SW 1271 (cell line): Measurements from ENCODE around the gene RER1.

ENCODE experiments used
- DNase-seq, 2 experiments: peaks; one replicate each; lab custom pipeline; 2025; lab: John Stamatoyannopoulos, UW

The RER1 gene, protein sequence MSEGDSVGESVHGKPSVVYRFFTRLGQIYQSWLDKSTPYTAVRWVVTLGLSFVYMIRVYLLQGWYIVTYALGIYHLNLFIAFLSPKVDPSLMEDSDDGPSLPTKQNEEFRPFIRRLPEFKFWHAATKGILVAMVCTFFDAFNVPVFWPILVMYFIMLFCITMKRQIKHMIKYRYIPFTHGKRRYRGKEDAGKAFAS

DNA sequence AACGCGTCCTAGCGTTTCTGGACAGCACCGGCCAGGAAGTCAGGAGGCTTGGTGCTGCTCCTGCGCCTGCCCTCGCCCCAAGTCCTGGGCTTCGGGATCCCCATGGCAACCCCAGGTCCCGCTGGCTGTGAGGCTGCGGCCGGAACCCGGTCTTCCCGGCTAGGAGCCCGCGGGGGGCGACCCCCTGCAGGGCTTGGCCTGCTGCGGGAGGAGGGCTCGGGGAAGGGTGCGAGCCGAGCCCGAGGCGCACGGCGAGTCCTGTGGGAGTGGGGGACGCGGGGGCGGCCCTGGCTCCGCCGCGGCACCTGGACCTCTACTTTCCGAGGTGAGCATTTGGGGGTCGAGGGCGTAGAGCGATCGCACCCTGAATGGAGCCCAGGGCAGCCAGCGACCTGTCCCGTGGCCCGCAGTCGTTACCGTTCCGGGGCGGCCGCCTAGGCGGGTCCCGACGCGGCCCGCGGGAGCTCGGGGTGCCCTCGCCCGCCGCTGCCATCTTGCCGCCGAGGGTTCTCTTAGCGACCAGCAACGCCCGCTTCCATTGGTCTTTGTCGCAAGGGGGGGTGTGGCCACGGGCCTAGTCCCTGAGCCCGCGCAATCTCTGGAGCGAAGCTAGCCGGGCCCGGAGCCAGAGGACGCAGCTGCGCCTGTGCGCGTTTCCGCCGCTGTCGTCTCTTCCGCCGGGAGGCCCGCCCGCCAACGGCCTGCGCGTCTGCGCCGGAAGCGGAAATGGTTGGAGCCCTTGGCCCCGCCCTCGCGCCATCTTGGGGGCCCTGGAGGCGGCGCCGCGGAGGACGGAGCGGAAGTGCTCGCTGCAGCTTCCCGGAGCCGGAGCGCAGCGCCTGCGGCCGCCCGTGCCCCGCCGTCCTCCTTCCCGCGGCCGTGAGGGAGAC lies at the start of gene RER1, which contains the start of gene MORN1:
Gene RER1 (plus strand): TSS at position 801 of the 890 bp plus-strand sequence. CDS start 3,950 bp downstream, outside the sequence.
Gene MORN1 (minus strand): TSS at position 514 of the 890 bp plus-strand sequence. CDS start 21 bp downstream, at position 493.
- peak; percentile 89 to 93 for DNase-seq

DNA sequence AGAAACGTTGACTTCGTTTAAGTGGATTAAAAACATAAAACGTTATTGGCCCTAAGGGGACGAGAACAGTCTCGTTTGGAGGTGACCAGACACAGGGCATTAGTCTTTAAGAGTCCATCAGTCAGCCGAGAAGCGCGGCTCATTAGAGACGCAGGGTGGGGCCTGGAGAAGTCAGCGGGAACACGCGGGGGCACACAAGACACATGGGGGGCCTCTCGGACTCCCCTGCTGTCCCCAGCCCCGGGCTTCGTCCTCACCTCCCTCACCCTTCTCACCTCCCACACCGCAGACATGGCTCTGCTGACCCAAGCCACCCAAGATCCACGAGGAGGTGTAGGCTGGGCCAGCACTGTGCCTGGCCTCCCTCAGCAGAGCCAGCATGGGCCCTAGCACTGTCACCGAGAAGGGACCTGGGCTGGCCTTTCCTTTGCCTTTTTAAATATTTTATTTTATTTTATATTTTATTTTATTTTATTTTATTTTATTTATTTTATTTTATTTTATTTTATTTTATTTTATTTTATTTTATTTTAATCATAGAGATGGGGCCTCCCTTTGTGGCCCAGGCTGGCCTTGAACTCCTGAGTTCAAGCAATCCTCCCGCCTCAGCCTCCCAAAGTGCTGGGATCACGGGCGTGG lies 49.1 kb upstream of the RER1 start:
- no peak for DNase-seq

DNA sequence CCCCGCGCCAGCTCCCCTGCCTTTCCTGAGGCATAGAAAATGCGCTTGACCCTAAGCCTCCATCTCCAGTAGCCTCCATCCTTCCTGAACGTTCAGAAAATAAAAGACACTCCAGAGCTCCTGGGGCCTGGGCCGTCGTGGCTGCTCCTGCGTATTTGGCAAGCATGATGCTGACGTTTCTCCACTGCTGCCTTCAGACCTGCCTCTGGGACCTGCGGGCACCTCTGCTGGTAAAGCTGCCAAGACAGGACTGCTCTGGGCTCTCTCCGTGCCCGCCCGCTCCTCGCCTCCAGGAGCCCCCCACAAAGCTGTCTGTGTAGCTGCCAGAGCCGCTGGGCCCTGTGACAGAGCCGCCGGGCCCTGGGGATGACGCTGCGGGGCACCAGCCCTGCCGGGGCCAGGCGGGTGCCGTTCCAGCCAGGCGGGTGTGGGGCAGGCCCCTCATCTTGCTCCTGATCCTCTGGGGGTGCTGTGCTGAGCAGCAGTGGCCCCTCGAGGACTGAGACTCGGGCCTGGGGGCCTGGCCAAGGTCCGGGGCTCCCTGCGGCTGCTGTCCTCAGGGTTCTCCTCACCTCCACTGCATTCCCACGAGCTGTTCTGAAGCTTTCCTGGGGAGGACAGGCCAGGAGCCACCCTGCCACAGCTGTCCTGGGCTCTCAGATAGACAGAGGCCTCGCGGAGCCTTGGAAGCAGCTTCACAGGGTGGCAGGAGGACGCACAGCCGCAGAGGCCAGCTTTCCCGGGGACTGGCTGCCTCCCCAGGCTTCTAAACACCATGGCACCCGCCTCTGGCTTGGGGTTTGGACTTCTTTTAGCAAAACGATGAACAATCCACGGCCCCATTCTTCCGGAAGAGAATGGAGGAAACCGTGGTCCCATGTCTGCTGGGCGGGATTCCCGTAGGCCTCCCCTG lies 48.4 kb upstream of the RER1 start:
- DNase-seq, result no peak

DNA sequence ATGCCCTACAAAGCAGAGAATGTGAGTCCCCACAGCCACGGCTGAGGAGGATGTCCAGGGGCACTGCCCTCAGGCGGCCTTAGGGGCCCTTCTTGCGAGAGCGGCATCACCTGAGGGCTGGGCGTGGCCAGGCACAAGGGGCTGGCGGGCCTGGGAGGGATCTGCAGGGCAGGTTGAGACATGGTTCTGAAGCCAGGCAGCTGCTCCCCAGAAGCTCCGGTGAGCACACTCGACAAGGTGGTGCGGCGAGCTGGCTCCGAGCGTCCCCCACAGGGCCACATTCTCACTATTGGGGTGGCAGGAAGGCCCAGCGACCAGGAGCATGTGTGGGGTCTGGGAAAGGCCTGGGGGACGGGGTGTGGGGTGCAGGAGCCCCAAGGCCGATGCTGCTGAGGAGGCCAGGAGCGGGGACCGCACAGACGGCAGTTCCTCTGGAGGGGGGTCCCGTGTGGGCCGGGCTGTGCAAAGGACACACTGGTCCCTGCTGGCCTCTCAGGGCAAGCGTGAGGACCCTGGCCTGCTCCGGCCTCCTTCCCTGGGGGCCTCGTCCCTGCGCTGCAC lies 47.4 kb upstream of the RER1 start:
- no peak for DNase-seq

DNA sequence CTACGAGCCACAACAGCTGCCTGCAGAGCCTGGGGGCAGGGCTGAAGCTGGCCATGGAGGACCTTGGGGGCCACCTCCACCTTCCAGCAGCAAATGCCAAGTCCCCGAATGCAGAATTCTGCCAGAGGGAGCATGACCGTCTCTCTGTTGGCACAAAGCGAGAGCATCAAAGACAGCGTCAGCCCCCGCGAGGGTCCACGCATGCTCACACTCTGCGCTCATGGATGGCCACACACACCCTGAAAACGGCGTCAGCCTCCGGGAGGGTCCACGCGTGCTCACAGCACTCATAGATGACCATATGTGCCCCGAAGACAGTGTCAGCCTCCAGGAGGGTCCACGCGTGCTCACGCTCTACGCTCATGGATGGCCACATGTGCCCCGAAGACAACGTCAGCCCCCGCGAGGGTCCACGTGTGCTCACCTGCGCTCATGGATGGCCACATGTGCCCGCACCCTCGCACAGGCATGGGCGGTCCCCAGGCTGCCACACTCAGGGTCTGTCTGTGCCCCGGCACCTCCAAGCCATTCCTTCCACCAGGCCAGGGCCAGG lies 46.8 kb upstream of the RER1 start:
- no peak for DNase-seq

DNA sequence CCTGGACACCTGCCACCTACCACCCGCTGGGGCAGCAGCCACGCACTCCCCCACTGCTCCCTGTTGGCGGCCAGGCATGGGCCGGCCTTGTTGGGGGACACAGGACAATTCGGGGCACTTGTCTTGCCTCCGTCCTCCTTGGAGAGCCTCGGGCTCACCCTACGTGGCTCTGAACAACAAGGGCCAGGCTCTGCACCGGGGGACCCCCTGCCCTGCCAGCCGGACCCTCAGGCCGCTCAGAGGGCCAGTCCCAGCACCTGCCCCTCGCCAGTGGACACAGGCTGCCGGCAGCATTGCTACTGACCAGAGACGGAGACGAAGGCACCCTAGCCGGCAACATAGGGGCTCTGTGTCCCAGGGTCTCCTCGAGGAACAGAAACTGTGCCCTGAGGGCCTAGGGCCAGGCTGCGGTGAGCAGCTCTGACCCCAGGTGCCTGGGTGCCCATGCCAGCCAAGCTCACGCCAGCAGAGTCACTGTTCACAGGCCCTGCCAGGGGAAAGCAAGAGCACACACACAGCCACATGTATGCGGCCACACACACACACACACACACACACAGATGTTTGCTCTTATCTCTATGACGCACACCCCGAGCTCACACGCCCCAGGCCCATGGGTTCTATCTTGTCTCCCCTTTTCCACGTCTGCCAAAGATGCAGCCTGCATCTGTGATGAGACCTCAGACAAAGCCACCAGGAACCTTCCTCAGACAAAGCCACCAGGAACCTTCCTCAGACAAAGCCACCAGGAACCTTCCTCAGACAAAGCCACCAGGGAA lies 46.2 kb upstream of the RER1 start:
- DNase-seq, result no peak

DNA sequence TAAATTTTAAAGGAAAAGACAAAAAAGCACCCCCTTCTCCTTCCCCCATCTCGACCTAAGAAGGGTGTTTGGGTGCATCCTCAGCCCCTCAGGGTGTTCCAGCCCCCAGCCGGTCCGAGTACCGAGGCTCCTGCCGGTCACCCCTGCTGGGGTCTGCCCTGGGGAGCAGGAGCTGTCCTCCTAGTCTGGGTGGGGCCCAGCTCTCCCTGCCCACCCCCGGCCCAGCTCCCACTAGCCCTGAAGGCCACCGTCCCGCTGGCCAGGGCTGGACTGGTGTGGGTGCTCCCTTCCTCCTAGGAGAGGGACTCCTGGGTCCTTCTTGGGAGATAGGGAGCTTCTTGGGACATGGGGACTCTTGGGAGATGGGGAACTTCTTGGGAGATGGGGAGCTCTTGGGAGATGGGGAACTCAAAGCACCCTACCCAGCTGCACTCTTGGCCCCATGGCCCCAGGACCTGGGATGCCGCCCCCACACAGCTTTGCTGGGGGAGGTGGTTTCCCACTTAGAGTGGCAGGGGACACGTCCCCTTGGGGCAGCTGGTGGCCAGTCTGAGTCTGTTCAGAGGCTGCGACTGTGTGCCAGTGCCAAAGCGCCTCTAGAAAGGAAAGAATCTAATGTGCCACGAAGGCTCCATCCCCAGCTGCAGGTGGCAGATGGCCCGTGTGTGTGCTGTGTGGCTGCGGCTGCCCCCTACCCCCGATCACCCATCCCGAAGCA lies 44.8 kb upstream of the RER1 start:
- no peak for DNase-seq

DNA sequence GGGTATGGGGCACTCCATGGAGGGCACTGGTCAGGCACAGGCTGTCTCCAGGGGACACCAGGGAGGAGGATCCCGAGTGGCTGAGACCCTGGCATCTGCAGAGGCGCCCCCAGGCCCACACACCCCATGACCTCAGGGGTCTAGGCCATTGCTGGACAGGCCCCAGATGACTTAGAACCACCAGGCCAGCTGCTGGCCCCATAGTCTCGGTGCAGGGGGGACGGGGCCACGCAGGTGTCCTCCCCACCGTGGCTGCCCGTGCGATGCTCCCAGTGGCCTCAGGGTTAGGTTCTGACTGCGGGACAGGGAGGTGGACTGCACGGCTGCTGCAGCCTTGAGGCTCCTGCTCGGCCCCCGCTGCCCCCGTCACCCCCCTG lies 44.2 kb upstream of the RER1 start:
- DNase-seq, result no peak

DNA sequence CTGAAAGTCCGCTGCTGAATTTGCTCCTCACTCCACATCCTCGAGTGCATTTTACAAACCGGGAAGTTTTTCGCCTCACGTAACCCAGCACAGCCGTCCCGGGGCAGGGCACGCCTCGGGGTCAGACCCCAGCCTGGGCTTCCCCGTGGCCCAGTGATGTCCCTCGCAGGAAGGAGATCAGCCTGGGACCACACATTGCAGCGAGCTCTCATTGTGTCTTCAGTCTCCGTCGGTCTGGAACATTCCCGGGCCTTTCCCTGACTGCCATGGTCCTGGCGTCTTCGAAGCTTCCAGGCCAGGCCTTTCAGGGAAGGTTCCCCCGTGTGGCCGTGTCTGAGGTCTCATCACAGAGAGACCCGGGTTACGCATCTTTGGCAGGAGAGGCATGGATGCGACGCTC lies 43.7 kb upstream of the RER1 start:
- no peak for DNase-seq

DNA sequence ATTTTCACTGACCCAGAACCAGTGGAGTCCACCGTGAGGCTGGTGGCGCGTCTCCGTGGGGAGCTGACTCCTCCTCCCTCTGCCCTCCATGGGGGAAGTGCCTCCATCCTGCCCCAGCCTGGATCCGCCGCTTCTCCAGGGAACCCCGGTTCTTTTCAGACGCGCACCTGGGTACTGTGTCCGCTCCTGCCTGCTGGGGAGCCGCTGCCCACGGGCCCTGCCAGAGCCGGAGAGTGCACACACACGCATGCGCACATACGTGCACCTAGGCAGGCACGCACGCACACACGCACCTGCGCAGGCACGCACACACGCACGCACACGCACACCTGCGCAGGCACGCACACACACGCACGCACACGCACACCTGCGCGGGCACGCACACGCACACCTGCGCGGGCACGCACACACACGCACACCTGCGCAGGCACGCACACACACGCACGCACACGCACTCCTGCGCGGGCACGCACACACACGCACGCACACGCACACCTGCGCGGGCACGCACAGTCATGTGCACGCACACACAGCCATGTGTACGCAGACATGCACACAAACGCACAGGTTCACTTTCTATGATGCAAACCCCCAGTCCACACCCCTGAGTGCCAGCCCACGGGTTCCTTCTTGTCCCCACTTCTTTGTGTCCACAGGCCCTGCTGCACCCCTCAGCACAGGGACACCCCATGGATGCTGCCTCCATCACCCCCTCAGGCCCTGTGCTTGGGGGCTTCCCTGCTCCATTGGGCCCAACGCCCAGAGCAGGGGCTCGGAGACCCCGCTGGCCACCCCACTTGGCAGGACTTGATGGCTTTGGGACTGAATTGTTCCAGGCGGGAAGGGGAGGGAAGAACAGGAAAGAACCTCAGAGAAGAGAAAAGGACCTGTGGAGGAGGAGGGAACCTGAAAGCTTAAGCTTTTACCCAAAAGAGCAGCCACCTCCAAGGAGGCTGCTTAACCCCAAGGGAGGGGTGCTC lies 43.0 kb upstream of the RER1 start:
- no peak for DNase-seq

DNA sequence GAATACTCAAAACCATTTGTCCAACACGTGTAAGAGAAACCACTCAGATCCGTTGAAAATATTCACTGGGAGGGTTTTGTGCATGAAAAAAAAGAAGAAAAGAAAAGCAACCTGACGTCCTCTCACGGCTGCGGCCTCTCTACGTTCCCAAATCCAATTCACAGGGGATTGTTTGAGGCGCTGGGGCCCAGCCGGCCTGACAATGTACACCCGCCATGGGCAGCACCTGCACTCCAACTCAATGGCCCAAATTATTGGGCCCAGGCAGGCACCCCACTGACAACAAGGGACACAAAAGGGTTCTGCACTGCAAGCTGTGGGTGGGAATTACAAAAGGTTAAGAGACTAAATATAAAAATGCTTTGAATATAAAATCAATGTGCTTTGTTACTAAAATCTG lies 41.8 kb upstream of the RER1 start:
- no peak for DNase-seq

DNA sequence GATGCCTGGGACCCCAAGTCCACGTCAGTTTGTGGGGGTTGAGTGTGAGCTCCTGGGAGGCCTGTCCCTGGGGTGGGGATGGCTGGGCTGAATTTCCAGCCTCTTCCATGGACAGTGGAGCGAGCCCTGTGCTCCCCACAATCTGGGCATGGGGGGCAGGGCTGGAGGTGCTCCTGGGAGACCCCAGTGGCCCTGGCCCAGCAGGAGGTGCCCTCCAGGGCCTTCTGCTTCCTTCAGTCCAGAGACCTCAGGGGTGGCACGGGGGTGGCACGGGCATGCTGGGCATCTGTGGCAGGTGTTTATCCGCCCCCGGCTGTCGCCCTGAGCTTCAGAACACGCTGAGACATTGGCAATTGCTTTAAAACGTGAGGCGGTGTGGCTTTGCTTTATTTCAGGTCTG lies 41.1 kb upstream of the RER1 start:
- no peak for DNase-seq

DNA sequence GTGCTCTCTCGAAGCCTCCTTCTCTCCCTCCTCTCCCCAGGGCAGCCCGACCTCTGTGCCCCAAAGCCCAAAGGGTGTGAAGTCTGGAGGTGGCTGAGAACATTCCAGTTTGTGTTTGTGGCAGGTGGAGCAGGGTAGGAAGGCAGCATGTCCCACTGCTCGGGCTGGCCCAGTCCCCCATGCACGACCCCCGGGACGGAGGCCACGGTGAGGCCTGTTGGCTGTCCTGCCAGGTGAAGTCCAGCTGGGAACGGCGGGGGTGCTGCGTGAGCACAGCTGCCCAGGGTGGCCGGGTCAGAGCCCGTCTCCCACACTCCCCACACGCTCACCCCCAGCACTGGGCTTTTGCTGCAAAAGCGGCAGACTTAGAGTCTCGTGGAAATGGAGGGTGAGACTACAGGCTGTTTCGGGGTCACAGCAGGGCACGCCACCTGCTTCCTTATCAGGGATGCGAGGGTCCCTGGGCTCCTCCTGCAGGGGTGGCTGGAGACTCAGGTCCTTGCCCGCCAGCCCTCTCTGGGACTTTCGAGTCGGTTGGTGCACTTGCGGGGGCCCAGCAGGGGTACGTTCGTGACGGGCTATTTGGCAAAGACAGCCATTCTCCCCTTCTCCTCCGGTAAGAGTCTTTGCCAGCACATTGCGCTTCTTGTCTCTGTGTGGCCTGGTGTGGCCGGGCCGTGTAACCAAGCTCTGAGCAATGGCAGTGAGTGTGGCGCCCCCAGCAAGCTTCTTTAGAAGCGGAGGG lies 40.6 kb upstream of the RER1 start:
- DNase-seq, result no peak

DNA sequence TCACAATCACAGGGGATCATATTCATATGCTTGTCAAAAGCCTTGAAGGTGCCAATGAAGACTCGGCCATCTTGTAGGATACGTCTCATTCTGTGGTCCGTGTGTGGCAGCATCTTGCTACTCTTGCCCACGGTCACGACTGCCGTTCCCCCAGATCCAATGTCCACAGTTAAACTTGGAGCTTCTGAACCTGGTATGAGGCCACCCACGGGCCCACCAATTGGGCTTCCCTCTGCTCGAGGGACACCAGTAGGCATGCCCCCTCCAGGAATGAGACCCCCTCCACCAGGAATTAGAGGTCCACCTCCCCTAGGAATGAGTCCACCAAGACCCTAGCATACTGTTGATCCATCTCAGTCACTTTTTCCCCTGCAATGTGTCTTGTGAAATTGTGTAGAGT lies 39.9 kb upstream of the RER1 start:
- no peak for DNase-seq

DNA sequence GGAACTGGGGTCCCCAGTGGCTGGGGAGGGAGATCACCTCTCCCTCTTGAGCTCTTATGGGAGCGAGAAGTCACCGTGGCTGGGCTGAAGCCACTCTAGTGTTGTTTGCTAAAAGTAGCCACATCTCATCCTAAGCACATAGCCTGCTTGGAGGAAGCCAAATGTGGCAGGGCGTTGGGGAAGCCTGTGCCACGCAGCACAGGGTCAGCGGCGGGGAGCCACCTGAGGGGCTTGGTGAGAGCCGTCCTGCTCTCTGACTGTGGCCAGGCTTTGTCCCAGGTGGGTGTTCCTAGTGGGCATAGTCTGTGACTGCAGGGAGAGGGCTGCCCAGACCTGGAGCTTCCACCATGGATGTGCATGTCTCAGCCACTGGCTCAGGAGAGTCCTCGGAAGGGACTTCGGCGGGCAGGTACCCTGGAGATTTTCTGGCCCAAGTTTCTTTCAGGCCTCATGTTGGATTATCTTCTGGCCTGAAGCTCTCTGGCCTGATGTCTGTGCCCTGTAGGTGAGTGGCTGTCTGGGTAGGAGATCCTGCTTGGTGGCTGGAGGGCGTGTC lies 39.2 kb upstream of the RER1 start:
- no peak for DNase-seq

DNA sequence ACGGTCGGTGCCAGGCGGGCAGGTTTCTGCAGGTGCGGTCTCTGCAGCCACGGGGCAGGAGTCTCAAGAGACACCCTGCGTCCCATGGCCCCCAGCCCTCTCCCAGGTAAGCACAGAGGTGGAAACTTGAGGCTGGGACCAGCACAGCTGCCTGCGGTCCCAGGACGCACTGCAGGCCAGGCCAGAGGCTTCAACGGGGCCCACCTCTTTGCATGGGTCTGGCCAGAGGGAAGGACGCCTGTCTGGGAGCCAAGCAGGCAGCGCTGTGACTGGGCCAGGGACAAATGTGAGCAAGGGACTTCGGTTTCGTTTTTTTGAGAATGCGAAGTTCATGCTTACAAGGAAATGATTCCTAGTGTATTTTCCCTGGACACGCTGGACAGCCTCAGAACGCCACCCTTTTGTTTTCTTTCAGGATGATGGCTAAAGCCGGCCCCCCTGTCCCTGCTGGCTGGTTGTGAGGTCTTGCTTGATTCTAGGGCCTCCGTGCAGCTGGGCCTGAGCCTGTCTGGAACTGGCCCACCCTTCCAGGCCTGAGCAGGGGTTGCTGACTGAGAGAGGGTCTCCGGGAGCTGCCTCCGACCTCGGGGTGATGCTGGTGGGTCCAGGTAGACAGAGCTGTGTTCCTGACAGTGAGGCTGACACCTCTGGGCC lies 38.6 kb upstream of the RER1 start:
- DNase-seq, result no peak
